GM12878 (cell line): ENCODE measurements around the gene SLC2A5. TPM values are rescaled to one million over a fixed set of nuclear protein-coding genes. Genes with fewer than 3 reads are reported as not detected.

Experiments used
- BACH1 ChIP-seq: fragments of 450-650 bp; IDR thresholded peaks from 2 replicates; pipeline ENCODE4 v1.6.1; 2017; ENCODE audit warnings: mild to moderate bottlenecking, borderline replicate concordance
- BCL11A ChIP-seq: IDR thresholded peaks from 2 replicates; pipeline ENCODE4 v1.6.1; 2011; ENCODE audit warnings: low read depth, low read length
- BHLHE40 ChIP-seq, 2 experiments: fragments of 450-650 bp in 1 of 2; IDR thresholded peaks; 2 replicates each; pipeline ENCODE4 v1.6.1; 2011 to 2017; ENCODE audit warnings: low read depth in 2 of 2, borderline replicate concordance in 1 of 2, improper control_type of control experiment in 1 of 2, low read length in 1 of 2, mild to moderate bottlenecking in 1 of 2
- BMI1 ChIP-seq: fragments of 450-650 bp; IDR thresholded peaks from 2 replicates; pipeline ENCODE4 v1.6.1; 2016; ENCODE audit warnings: mild to moderate bottlenecking, moderate library complexity, borderline replicate concordance
- DPF2 ChIP-seq: fragments of 450-650 bp; IDR thresholded peaks from 2 replicates; pipeline ENCODE4 v1.6.1; 2017; ENCODE audit warnings: mild to moderate bottlenecking
- ETV6 ChIP-seq, 2 experiments: fragments of 450-650 bp in 1 of 2; IDR thresholded peaks in 1 of 2; conservative IDR thresholded peaks in 1 of 2; 2 replicates each; pipeline ENCODE4 v1.6.1; 2014; ENCODE audit warnings: antibody characterized with exemption in 1 of 2, borderline replicate concordance in 1 of 2, low read depth in 1 of 2, mild to moderate bottlenecking in 1 of 2, moderate library complexity in 1 of 2
- FOS ChIP-seq: IDR thresholded peaks from 3 replicates; pipeline ENCODE4 v1.6.1; 2011; ENCODE audit warnings: borderline replicate concordance; ENCODE audit not compliant: insufficient read length; ENCODE audit errors: extremely low read depth
- IKZF1 ChIP-seq: fragments of 450-650 bp; conservative IDR thresholded peaks from 2 replicates; pipeline ENCODE4 v1.6.1; 2017; ENCODE audit warnings: antibody characterized with exemption, mild to moderate bottlenecking
- IKZF2 ChIP-seq, 2 experiments: fragments of 450-650 bp; IDR thresholded peaks; 2 replicates each; pipeline ENCODE4 v1.6.1; 2017; ENCODE audit warnings: mild to moderate bottlenecking in 2 of 2, moderate library complexity in 2 of 2
- KDM1A ChIP-seq: fragments of 200-600 bp; sonication (generic); IDR thresholded peaks from 2 replicates; pipeline ENCODE4 v1.6.1; 2016; ENCODE audit warnings: borderline replicate concordance
- KLF5 ChIP-seq: fragments of 450-650 bp; IDR thresholded peaks from 2 replicates; pipeline ENCODE4 v1.6.1; 2014; ENCODE audit warnings: mild to moderate bottlenecking; ENCODE audit not compliant: partially characterized antibody
- MEF2B ChIP-seq: fragments of 450-650 bp; IDR thresholded peaks from 2 replicates; pipeline ENCODE4 v1.6.1; 2018; ENCODE audit warnings: mild to moderate bottlenecking, moderate library complexity; ENCODE audit not compliant: partially characterized antibody, poor library complexity, severe bottlenecking
- MTA2 ChIP-seq: fragments of 450-650 bp; IDR thresholded peaks from 2 replicates; pipeline ENCODE4 v1.6.1; 2016; ENCODE audit warnings: low read depth, mild to moderate bottlenecking, moderate library complexity
- MXI1 ChIP-seq: fragments of 150-350 bp; IDR thresholded peaks from 2 replicates; pipeline ENCODE4 v1.6.1; 2011; ENCODE audit warnings: low read depth, mild to moderate bottlenecking, inconsistent platforms, low read length, improper control_type of control experiment
- NRF1 ChIP-seq: conservative IDR thresholded peaks from 2 replicates; pipeline ENCODE4 v1.6.1; 2011; ENCODE audit warnings: mild to moderate bottlenecking, low read depth, low read length, improper control_type of control experiment
- PAX5 ChIP-seq: IDR thresholded peaks from 2 replicates; pipeline ENCODE4 v1.6.1; 2011; ENCODE audit warnings: low read depth, low read length, borderline replicate concordance
- POU2F2 ChIP-seq: IDR thresholded peaks from 3 replicates; pipeline ENCODE4 v1.6.1; 2011; ENCODE audit warnings: low read depth, mild to moderate bottlenecking, low read length, borderline replicate concordance
- RAD51 ChIP-seq: fragments of 450-650 bp; IDR thresholded peaks from 2 replicates; pipeline ENCODE4 v1.6.1; 2016; ENCODE audit warnings: moderate library complexity, mild to moderate bottlenecking, inconsistent platforms
- RUNX3 ChIP-seq: IDR thresholded peaks from 2 replicates; pipeline ENCODE4 v1.6.1; 2012; ENCODE audit warnings: low read length, inconsistent platforms
- SMARCA5 ChIP-seq: fragments of 450-650 bp; IDR thresholded peaks from 2 replicates; pipeline ENCODE4 v1.6.1; 2017; ENCODE audit warnings: mild to moderate bottlenecking
- SP1 ChIP-seq: IDR thresholded peaks from one replicate; pipeline ENCODE4 v1.6.1; 2011; ENCODE audit warnings: low read depth, low read length
- TARDBP ChIP-seq: IDR thresholded peaks from 2 replicates; pipeline ENCODE4 v1.6.1; 2016; ENCODE audit warnings: borderline replicate concordance
- TCF12 ChIP-seq: IDR thresholded peaks from 2 replicates; pipeline ENCODE4 v1.6.1; 2011; ENCODE audit warnings: low read depth, mild to moderate bottlenecking, low read length
- TCF3 ChIP-seq: IDR thresholded peaks from 2 replicates; pipeline ENCODE4 v1.6.1; 2012; ENCODE audit warnings: low read depth, mild to moderate bottlenecking, low read length, borderline replicate concordance; ENCODE audit not compliant: insufficient read depth
- ZZZ3 ChIP-seq: IDR thresholded peaks from 2 replicates; pipeline ENCODE4 v1.6.1; 2011; ENCODE audit warnings: low read depth; ENCODE audit not compliant: control insufficient read depth, insufficient read length
- polyA plus RNA-seq, 11 experiments: library from polyadenylated mRNA; depleted of rRNA in 4 of 11; unstranded in 6 of 11; stranded (reverse) in 5 of 11; fragments of >200 nt; fragmentation: Nextera tagmentation in 4 of 11; fragmentation: Illumina TruSeq in 1 of 11; extraction: Ambion mirVana in 4 of 11; extraction: Trizol in 1 of 11; gene quantifications; 1 replicate in 1 of 11; 2 replicates in 10 of 11; pipeline versions ENCODE4 v1.2.1 to v1.2.3, GENCODE V29; 2011 to 2016; ENCODE audit warnings: inconsistent platforms in 2 of 11, missing spikeins in 2 of 11, low read depth in 1 of 11
- total RNA-seq, 4 experiments: library from RNA; depleted of rRNA in 3 of 4; stranded (reverse); fragments of >200 nt in 3 of 4; fragmentation: Illumina TruSeq in 1 of 4; extraction: Trizol in 1 of 4; gene quantifications; 2 replicates each; pipeline versions ENCODE4 v1.2.1 to v1.2.3, GENCODE V29; 2013 to 2021
- TF ChIP-seq, protein P1 (sequence below): fragments of 450-650 bp; IDR thresholded peaks from 2 replicates; pipeline ENCODE4 v1.6.1; 2016; ENCODE audit warnings: mild to moderate bottlenecking, moderate library complexity, borderline replicate concordance
- TF ChIP-seq, protein P2 (sequence below): IDR thresholded peaks from 2 replicates; pipeline ENCODE4 v1.6.1; 2011; ENCODE audit warnings: low read depth, low read length, improper control_type of control experiment, borderline replicate concordance

The SLC2A5 gene
- total and polyA plus RNA-seq, 10 of the 15 experiments (the other 5 are each of a cell fraction or from before 2014, with no cell fraction given): 4.5 to 76.6 (median 23.9) TPM

DNA sequence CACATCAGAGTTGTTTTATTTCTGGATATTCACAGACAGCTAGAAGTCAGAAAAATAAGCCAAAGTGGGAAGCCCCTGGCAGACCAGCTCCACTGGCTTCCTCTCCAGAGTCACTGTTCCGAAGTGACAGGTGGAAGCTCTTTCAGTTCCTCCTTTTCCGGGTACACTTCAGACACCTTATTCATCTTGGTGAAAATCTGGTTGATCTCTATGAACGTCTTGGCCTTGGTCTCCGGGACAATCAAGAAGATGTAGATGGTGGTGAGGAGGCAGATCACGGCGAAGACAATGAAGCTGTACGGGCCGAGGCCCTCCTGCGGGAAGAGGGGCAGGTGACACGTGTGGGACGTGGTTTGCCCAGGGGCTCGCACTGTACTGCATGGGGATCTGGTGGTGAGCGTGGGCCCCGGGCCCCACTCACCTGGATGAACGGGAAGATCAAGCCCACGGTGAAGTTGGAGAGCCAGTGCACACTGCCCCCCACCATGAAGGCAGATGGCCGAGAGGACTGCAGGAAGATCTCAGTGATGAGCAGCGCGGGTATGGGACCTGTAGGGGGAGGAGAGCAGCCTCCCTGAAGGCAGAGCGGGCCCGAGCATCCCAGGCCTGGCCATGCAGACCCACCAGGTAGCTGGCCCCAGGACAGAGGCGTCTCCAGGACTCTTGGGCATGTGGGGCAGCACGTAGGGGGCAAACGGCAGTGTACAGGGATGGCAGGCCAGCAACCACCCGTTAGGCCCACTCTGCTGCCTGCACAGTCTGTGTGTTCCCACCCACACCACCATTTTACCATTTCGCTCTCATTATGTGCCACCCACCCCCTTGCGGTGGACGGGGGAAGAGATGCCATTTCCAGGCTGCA is 31.7 kb downstream of the SLC2A5 start (continued):
- TF ChIP-seq, protein P1, sequence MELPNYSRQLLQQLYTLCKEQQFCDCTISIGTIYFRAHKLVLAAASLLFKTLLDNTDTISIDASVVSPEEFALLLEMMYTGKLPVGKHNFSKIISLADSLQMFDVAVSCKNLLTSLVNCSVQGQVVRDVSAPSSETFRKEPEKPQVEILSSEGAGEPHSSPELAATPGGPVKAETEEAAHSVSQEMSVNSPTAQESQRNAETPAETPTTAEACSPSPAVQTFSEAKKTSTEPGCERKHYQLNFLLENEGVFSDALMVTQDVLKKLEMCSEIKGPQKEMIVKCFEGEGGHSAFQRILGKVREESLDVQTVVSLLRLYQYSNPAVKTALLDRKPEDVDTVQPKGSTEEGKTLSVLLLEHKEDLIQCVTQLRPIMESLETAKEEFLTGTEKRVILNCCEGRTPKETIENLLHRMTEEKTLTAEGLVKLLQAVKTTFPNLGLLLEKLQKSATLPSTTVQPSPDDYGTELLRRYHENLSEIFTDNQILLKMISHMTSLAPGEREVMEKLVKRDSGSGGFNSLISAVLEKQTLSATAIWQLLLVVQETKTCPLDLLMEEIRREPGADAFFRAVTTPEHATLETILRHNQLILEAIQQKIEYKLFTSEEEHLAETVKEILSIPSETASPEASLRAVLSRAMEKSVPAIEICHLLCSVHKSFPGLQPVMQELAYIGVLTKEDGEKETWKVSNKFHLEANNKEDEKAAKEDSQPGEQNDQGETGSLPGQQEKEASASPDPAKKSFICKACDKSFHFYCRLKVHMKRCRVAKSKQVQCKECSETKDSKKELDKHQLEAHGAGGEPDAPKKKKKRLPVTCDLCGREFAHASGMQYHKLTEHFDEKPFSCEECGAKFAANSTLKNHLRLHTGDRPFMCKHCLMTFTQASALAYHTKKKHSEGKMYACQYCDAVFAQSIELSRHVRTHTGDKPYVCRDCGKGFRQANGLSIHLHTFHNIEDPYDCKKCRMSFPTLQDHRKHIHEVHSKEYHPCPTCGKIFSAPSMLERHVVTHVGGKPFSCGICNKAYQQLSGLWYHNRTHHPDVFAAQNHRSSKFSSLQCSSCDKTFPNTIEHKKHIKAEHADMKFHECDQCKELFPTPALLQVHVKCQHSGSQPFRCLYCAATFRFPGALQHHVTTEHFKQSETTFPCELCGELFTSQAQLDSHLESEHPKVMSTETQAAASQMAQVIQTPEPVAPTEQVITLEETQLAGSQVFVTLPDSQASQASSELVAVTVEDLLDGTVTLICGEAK: no peak
- no peak for TF ChIP-seq KDM1A
- TF ChIP-seq SP1: no peak
- no peak; a peak in 1 of 4 replicates for TF ChIP-seq ETV6 (conservative IDR thresholded peaks at IDR 0.05 in 1 of 2, IDR thresholded peaks at IDR 0.05 in 1 of 2; ENCODE audit: borderline replicate concordance in 1 of 2, low read depth in 1 of 2)
- no peak for TF ChIP-seq POU2F2
- TF ChIP-seq IKZF2 (IDR thresholded peaks at IDR 0.05): peak; percentile 93 to 94
- TF ChIP-seq FOS: no peak
- TF ChIP-seq NRF1: no peak
- TF ChIP-seq, protein P2, sequence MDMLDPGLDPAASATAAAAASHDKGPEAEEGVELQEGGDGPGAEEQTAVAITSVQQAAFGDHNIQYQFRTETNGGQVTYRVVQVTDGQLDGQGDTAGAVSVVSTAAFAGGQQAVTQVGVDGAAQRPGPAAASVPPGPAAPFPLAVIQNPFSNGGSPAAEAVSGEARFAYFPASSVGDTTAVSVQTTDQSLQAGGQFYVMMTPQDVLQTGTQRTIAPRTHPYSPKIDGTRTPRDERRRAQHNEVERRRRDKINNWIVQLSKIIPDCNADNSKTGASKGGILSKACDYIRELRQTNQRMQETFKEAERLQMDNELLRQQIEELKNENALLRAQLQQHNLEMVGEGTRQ: no peak
- no peak for TF ChIP-seq KLF5
- peak; percentile 88 for TF ChIP-seq DPF2
- TF ChIP-seq RAD51: no peak
- TF ChIP-seq BACH1: no peak
- TF ChIP-seq PAX5: peak; percentile 72; the same call in 1 of the 2 replicates
- TF ChIP-seq TARDBP: no peak
- peak; percentile 92 for TF ChIP-seq IKZF1
- peak; percentile 54 for TF ChIP-seq RUNX3
- TF ChIP-seq BCL11A: peak; percentile 11; the same call in 1 of the 2 replicates
- no peak for TF ChIP-seq MXI1
- peak; percentile 86; the same call in 1 of the 2 replicates for TF ChIP-seq TCF3
- peak in 1 of 2 experiments; percentile 37; a peak in 1 of 4 replicates for TF ChIP-seq BHLHE40 (IDR thresholded peaks at IDR 0.05; ENCODE audit: borderline replicate concordance in 1 of 2, low read depth in 2 of 2, low read length in 1 of 2)
- peak; percentile 93 for TF ChIP-seq TCF12
- peak; percentile 21 for TF ChIP-seq MEF2B
- TF ChIP-seq SMARCA5: peak; percentile 59
- no peak for TF ChIP-seq BMI1
- TF ChIP-seq MTA2: peak; percentile 55; the same call in 1 of the 2 replicates
- no peak for TF ChIP-seq ZZZ3
